Vagina (tissue), 2 donors: ENCODE results near the gene EFHB. TPM values are rescaled to one million over a fixed set of nuclear protein-coding genes. Genes with fewer than 3 reads are reported as not detected.
"Not testable (repeated sequence)": the region's sequence is repeated elsewhere in the genome, so short reads cannot be mapped to it uniquely, and the experiment has no call there.

ENCODE experiments used
- DNase-seq, 2 donors: peaks; one replicate each; pipeline ENCODE4 v3.0.0-alpha.2; 2017; ENCODE audit errors: extremely low spot score in 2 of 2
- H3K27ac ChIP-seq: fragments of 200-600 bp; sonication (generic); one replicate; pipeline ENCODE4 v1.5.1; 2019
- H3K27me3 ChIP-seq: fragments of 200-600 bp; sonication (generic); one replicate; pipeline ENCODE4 v1.5.1; 2019
- H3K36me3 ChIP-seq, 2 donors: fragments of 200-600 bp; sonication (generic); one replicate each; pipeline ENCODE4 v1.5.1; 2017 to 2019
- H3K4me1 ChIP-seq: fragments of 200-600 bp; sonication (generic); one replicate; pipeline ENCODE4 v1.5.1; 2019
- H3K4me3 ChIP-seq, 2 donors: fragments of 200-600 bp; sonication (generic); 1 replicate in 1 of 2; 2 replicates in 1 of 2; pipeline ENCODE4 v1.5.1; 2016 to 2019
- H3K9me3 ChIP-seq: fragments of 200-600 bp; sonication (generic); one replicate; pipeline ENCODE4 v1.5.1; 2019
- POLR2A ChIP-seq, 2 donors: fragments of 450-650 bp; IDR thresholded peaks; one replicate each; pipeline ENCODE4 v1.6.1; 2017; ENCODE audit warnings: antibody characterized with exemption in 2 of 2, mild to moderate bottlenecking in 2 of 2, moderate library complexity in 2 of 2
- POLR2AphosphoS5 ChIP-seq, 2 donors: sonication (generic); formaldehyde crosslinking; IDR thresholded peaks; one replicate each; pipeline ENCODE4 v1.9.0; 2017; ENCODE audit warnings: antibody characterized with exemption in 2 of 2, mild to moderate bottlenecking in 2 of 2, low read depth in 1 of 2; ENCODE audit not compliant: insufficient read depth in 1 of 2
- intact Hi-C: fragments of 100-400 bp; cut with DNase I; formaldehyde crosslinking; loops from one replicate; pipeline ENCODE4 v1.15.1; 2023
- total RNA-seq: library from RNA; depleted of rRNA; stranded (reverse); fragments of >200 nt; gene quantifications from one replicate; pipeline ENCODE4 v1.2.3, GENCODE V29; 2016
- TF ChIP-seq, protein P1 (sequence below), 3 experiments: fragments of 450-650 bp in 2 of 3; fragments of 200-600 bp in 1 of 3; sonication (generic) in 1 of 3; IDR thresholded peaks; one replicate each; pipeline ENCODE4 v1.5.1; 2017 to 2019; ENCODE audit warnings: antibody characterized with exemption in 3 of 3, mild to moderate bottlenecking in 2 of 3, moderate library complexity in 2 of 3

The EFHB gene
- total RNA-seq, 1 donor from 2014 or later: 0.49 TPM

DNA sequence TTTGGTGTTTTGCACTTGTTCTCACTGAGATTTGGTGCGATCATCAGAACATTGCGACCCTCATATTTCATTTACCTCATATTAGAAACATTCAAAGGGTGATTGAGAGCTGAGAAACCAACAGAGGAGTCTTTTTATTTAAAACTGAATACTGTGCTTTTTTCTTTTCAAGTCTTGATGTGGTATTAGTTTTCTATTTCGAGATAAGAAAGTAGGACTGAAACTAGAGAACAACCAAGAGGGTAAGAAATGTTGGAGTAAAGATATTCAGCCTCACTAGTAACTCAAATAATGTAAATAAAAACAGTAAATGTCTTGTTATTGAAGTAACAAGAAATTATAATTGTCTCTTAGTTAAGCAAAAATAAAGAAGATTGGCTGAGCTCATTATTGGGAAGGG lies 26.5 kb downstream of the EFHB start:
- no peak overlapping the region for H3K27ac ChIP-seq
- no peak for DNase-seq
- intact Hi-C loops: no loop called here
- no peak for TF ChIP-seq POLR2A (IDR thresholded peaks at IDR 0.05)
- TF ChIP-seq, protein P1, sequence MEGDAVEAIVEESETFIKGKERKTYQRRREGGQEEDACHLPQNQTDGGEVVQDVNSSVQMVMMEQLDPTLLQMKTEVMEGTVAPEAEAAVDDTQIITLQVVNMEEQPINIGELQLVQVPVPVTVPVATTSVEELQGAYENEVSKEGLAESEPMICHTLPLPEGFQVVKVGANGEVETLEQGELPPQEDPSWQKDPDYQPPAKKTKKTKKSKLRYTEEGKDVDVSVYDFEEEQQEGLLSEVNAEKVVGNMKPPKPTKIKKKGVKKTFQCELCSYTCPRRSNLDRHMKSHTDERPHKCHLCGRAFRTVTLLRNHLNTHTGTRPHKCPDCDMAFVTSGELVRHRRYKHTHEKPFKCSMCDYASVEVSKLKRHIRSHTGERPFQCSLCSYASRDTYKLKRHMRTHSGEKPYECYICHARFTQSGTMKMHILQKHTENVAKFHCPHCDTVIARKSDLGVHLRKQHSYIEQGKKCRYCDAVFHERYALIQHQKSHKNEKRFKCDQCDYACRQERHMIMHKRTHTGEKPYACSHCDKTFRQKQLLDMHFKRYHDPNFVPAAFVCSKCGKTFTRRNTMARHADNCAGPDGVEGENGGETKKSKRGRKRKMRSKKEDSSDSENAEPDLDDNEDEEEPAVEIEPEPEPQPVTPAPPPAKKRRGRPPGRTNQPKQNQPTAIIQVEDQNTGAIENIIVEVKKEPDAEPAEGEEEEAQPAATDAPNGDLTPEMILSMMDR (IDR thresholded peaks at IDR 0.05): no peak
- TF ChIP-seq POLR2AphosphoS5 (IDR thresholded peaks at IDR 0.05; ENCODE audit: insufficient read depth in 1 of 2, low read depth in 1 of 2): no peak
- no peaks in the 10 kb centered on the region for H3K9me3 ChIP-seq
- no peaks in the 10 kb centered on the region for H3K36me3 ChIP-seq
- no peaks in the 10 kb centered on the region for H3K4me1 ChIP-seq
- no peak overlapping the region for H3K4me3 ChIP-seq
- H3K27me3 ChIP-seq: no peaks in the 10 kb centered on the region

DNA sequence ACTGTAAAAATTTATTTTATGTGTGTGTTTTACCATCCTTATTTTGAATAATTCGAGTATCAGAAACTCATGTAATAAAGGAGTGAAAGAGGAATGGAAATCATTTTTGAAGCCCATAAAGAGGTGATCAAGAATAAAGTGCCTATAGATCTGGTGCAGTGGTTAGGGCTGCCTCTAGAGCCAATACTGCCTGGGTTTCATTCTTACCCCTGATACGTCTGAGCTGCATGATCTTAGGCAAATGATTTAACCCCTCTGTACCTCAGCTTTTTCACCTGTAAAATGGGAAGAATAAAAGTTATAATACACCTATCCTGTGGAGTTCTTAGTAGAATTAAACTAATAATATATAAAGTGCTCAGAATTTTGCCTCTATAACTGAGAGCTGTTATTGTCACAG lies 30.4 kb downstream of the EFHB start:
- DNase-seq: no peak
- Histone ChIP-seq H3K36me3 (no peaks in the 10 kb centered on the region), H3K9me3 (no peaks in the 10 kb centered on the region), H3K27ac (no peak overlapping the region), H3K4me1 (no peaks in the 10 kb centered on the region), H3K27me3 (no peaks in the 10 kb centered on the region), H3K4me3 (no peak overlapping the region)
- intact Hi-C loops: no loop called here
- no peak for TF ChIP-seq POLR2A (IDR thresholded peaks at IDR 0.05)
- TF ChIP-seq, protein P1 (IDR thresholded peaks at IDR 0.05): no peak
- no peak for TF ChIP-seq POLR2AphosphoS5 (IDR thresholded peaks at IDR 0.05; ENCODE audit: insufficient read depth in 1 of 2, low read depth in 1 of 2)

DNA sequence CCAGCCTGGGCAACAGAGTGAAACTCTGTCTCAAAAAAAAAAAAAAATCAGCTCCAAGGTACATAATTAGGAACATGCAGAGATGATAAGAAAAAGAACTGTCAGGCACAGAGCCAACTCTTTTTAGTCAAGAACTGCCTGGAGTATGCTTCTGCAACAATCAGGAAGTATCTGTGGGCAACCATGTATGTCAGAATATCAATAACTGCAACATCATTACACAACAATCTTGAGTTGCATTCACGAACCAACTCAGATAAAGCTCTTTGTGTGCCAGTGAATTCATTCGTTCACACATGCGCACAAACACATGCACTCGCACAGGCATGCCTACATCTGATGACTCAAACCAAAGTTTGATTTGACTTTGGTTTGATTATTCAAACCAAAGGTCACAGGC lies 32.1 kb downstream of the EFHB start:
- Histone ChIP-seq H3K4me1 (no peaks in the 10 kb centered on the region), H3K36me3 (no peaks in the 10 kb centered on the region), H3K27me3 (no peaks in the 10 kb centered on the region), H3K4me3 (no peak overlapping the region), H3K9me3 (no peaks in the 10 kb centered on the region), H3K27ac (no peak overlapping the region)
- TF ChIP-seq POLR2AphosphoS5 (IDR thresholded peaks at IDR 0.05; ENCODE audit: insufficient read depth in 1 of 2, low read depth in 1 of 2) (no peak), POLR2A (IDR thresholded peaks at IDR 0.05) (no peak)
- TF ChIP-seq, protein P1 (IDR thresholded peaks at IDR 0.05): no peak
- DNase-seq: no peak
- intact Hi-C loops: no loop called here

DNA sequence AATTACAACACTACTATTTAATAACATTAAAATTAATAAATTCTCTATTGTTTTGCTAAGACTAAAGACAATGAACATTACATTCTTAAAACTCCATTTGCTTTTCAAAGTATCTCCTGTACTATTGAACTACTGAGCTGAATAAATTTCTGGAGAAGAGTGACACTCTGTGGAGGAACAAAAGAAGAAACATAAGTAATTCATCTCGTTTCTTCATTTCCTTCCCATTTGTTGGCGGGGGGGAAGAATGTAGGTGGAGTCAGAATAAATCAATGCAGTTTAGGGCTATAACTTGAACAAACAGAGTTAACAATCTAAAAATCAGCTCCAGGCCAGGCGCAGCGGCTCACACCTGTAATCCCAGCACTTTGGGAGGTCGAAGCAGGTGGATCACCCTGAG lies 32.7 kb downstream of the EFHB start:
- Histone ChIP-seq H3K36me3 (no peaks in the 10 kb centered on the region), H3K27me3 (no peaks in the 10 kb centered on the region), H3K27ac (no peak overlapping the region), H3K9me3 (no peaks in the 10 kb centered on the region), H3K4me1 (no peaks in the 10 kb centered on the region), H3K4me3 (no peak overlapping the region)
- DNase-seq: no peak
- no peak for TF ChIP-seq POLR2A (IDR thresholded peaks at IDR 0.05)
- no peak for TF ChIP-seq POLR2AphosphoS5 (IDR thresholded peaks at IDR 0.05; ENCODE audit: insufficient read depth in 1 of 2, low read depth in 1 of 2)
- intact Hi-C loops: no loop called here

DNA sequence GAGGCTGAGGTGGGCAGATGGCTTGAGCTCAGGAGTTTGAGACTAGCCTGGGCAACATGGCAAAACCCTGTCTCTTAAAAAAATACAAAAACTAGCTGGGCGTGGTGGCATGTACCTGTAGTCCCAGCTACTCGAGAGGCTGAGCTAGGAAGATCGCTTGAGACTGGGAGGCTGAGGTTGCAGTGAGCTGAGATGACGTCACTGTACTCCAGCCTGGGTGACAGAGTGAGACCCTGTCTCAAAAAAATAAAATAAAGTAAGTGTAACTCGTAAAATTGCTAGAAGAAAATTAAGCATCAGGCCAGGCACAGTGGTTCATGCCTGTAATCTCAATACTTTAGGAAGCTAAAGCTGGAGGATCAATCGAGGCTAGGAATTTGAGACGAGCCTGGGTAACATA lies 34.2 kb downstream of the EFHB start:
- H3K27ac ChIP-seq, H3K4me1 ChIP-seq, H3K36me3 ChIP-seq, H3K4me3 ChIP-seq, H3K27me3 ChIP-seq, intact Hi-C loops, H3K9me3 ChIP-seq, DNase-seq: not testable (repeated sequence)

DNA sequence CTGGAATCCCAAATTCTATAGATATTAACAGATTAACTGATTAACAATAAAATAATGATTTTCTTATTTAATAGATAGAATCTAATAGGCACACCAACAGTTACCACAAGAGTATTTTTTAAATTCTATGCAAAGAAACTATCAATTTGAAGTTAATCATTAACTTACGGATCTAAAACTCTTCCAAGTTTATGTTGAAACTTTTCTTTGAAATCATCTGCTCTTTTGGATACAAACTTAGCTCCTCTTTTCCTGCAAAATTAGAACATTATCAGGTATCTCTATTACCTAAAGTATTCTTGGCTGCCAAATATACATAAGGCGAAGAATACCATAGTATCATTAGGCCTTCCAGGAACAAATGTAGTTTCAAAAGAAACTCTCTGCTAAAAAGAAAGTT lies 34.8 kb downstream of the EFHB start:
- Histone ChIP-seq H3K36me3 (no peaks in the 10 kb centered on the region), H3K9me3 (no peaks in the 10 kb centered on the region), H3K4me1 (no peaks in the 10 kb centered on the region), H3K27me3 (no peaks in the 10 kb centered on the region), H3K27ac (no peak overlapping the region), H3K4me3 (no peak overlapping the region)
- TF ChIP-seq POLR2AphosphoS5 (IDR thresholded peaks at IDR 0.05; ENCODE audit: insufficient read depth in 1 of 2, low read depth in 1 of 2) (no peak), POLR2A (IDR thresholded peaks at IDR 0.05) (no peak)
- TF ChIP-seq, protein P1 (IDR thresholded peaks at IDR 0.05): no peak
- intact Hi-C loops: no loop called here
- no peak for DNase-seq
